ENCODE data around the gene EPB41. TPM values are rescaled to one million over a fixed set of nuclear protein-coding genes. Genes with fewer than 3 reads are reported as not detected.
A peak's percentile ranks its signal among the peaks of the same experiment; 100 is the strongest.

EPB41 gene
- total and polyA plus RNA-seq, 9 of the 15 experiments (the other 6 are each of a cell fraction or from before 2014, with no cell fraction given) = 3.7 to 213 (median 141) TPM

- TF ChIP-seq ZMIZ1 (IDR thresholded peaks at IDR 0.05; ENCODE audit: low read depth in 2 of 2, low read length in 2 of 2) (peak in 1 of 2 experiments; percentile 67; a peak in 1 of 4 replicates), E2F3 (CRISPR knock-in tag; IDR thresholded peaks at IDR 0.05) (no peak), ZC3H11A (IDR thresholded peaks at IDR 0.05; ENCODE audit: low read depth, low read length) (no peak), GABPA (tag; conservative IDR thresholded peaks at IDR 0.05; ENCODE audit: low read depth) (no peak), REST (IDR thresholded peaks at IDR 0.05; ENCODE audit: borderline replicate concordance) (peak; percentile 90), REST (CRISPR knock-in tag; IDR thresholded peaks at IDR 0.05; ENCODE audit: low read depth) (no peak), GABPB2 (CRISPR knock-in tag; conservative IDR thresholded peaks at IDR 0.05) (no peak), ZNF518B (CRISPR knock-in tag; IDR thresholded peaks at IDR 0.05) (no peak), THRA (IDR thresholded peaks at IDR 0.05) (no peak)
Observed at GRCh38 chr1:28877132-28877781, 37.1 kb upstream of the EPB41 start (continued).
